Right atrium auricular region (tissue), 2 donors: ENCODE data around the gene LRP6. TPM values are rescaled to one million over a fixed set of nuclear protein-coding genes. Genes with fewer than 3 reads are reported as not detected.

ENCODE experiments used
- DNase-seq: peaks from one replicate; pipeline ENCODE4 v3.0.0-alpha.2; 2019; ENCODE audit warnings: low spot score
- H3K27ac ChIP-seq, 2 donors: fragments of 200-600 bp; sonication (generic); 1 replicate in 1 of 2; 2 replicates in 1 of 2; pipeline ENCODE4 v1.5.1; 2016 to 2019
- H3K27me3 ChIP-seq, 2 donors: fragments of 200-600 bp; sonication (generic); one replicate each; pipeline versions ENCODE4 v1.5.1 to v1.6.0; 2017 to 2019
- H3K36me3 ChIP-seq: fragments of 200-600 bp; sonication (generic); one replicate; pipeline ENCODE4 v1.5.1; 2016
- H3K4me1 ChIP-seq, 2 donors: fragments of 200-600 bp; sonication (generic); one replicate each; pipeline versions ENCODE4 v1.5.1 to v1.6.0; 2017 to 2019
- H3K4me3 ChIP-seq, 2 donors: fragments of 200-600 bp; sonication (generic); 1 replicate in 1 of 2; 2 replicates in 1 of 2; pipeline ENCODE4 v1.5.1; 2017 to 2019; ENCODE audit warnings: mild to moderate bottlenecking in 1 of 2, moderate library complexity in 1 of 2
- H3K9me3 ChIP-seq, 2 donors: fragments of 200-600 bp; sonication (generic); one replicate each; pipeline ENCODE4 v1.5.1; 2019
- total RNA-seq, 2 donors: library from RNA; depleted of rRNA; stranded (reverse); fragments of >200 nt; gene quantifications; one replicate each; pipeline ENCODE4 v1.1.0, GENCODE V29; 2016
- TF ChIP-seq, protein P1 (sequence below), 2 donors: fragments of 200-600 bp; sonication (generic); IDR thresholded peaks; one replicate each; pipeline ENCODE4 v1.5.1; 2019; ENCODE audit warnings: antibody characterized with exemption in 2 of 2

The LRP6 gene
- total RNA-seq, 2 donors from 2014 or later, result 16.5 to 21.3 TPM

DNA sequence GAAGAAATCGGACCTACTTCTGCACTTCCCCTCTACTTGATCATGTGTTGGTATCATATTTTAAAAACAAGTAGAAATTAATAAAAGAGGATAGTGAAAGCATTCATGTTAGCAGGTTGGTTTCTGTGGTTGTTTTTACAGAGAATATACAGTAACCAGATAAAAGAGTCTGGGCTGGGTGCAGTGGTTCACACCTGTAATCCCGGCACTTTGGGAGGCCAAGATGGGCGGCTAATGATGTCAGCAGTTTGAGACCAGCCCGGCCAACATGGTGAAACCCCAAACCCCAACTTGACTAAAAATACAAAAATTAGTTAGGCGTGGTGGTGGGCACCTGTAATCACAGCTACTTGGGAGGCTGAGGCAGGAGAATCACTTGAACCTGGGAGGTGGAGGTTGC is 55.9 kb downstream of the LRP6 start:
- TF ChIP-seq, protein P1, sequence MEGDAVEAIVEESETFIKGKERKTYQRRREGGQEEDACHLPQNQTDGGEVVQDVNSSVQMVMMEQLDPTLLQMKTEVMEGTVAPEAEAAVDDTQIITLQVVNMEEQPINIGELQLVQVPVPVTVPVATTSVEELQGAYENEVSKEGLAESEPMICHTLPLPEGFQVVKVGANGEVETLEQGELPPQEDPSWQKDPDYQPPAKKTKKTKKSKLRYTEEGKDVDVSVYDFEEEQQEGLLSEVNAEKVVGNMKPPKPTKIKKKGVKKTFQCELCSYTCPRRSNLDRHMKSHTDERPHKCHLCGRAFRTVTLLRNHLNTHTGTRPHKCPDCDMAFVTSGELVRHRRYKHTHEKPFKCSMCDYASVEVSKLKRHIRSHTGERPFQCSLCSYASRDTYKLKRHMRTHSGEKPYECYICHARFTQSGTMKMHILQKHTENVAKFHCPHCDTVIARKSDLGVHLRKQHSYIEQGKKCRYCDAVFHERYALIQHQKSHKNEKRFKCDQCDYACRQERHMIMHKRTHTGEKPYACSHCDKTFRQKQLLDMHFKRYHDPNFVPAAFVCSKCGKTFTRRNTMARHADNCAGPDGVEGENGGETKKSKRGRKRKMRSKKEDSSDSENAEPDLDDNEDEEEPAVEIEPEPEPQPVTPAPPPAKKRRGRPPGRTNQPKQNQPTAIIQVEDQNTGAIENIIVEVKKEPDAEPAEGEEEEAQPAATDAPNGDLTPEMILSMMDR (IDR thresholded peaks at IDR 0.05), result no peak

DNA sequence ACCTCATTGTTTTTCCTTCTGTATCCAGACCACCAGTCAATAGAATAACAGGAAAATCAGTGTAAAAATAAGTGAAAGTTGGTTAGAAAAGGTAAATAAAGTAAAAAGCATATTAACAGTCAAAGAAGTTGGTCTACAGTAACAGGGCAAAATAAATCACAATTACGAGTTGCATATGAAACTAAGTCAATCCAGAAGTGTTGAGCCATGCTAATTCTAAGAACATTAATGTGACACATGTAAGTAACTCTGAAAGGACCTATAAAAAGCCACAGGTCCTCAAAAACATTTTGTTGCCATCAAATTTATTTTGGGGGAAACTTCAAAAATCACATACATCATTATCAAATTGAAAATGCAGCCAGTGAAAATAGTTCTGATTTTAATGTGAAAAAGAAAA is 56.4 kb downstream of the LRP6 start:
- peaks cover 0 to 4% of the 10 kb centered on the region in 2 donors for H3K4me1 ChIP-seq
- no peak overlapping the region for H3K27ac ChIP-seq
- TF ChIP-seq, protein P1 (IDR thresholded peaks at IDR 0.05), result no peak
- H3K36me3 ChIP-seq, result no peaks in the 10 kb centered on the region
- no peaks in the 10 kb centered on the region for H3K9me3 ChIP-seq
- no peak for DNase-seq
- no peaks in the 10 kb centered on the region for H3K27me3 ChIP-seq
- no peak overlapping the region for H3K4me3 ChIP-seq

More for the DNA sequence above, 55.9 kb downstream of the LRP6 start:
- DNase-seq, result no peak
- Histone ChIP-seq H3K9me3 (no peaks in the 10 kb centered on the region), H3K27me3 (no peaks in the 10 kb centered on the region), H3K27ac (no peak overlapping the region), H3K36me3 (no peaks in the 10 kb centered on the region), H3K4me3 (no peak overlapping the region), H3K4me1 (peaks cover 0 to 4% of the 10 kb centered on the region in 2 donors)

DNA sequence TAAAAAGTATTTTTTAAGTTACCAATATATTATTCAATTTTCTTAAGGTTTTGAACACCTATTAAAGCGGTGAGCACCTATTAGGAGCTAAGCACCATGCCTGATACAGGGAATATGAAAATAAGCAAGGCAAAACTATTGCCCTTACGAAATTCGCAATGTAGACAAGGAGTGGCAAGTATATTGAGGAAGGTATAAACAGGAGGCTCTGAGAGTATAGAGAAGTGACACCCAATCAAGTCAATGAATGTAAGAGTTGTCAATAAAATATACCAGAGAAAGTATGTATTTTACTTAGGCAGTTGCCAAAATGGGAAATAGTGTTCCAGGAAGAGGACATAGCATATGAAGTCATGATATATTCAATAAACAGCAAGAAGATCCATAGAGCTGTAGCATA is 57.2 kb downstream of the LRP6 start:
- Histone ChIP-seq H3K4me1 (peaks cover 0 to 4% of the 10 kb centered on the region in 2 donors), H3K27me3 (no peaks in the 10 kb centered on the region), H3K4me3 (no peak overlapping the region), H3K36me3 (no peaks in the 10 kb centered on the region), H3K9me3 (no peaks in the 10 kb centered on the region), H3K27ac (no peak overlapping the region)
- DNase-seq, result no peak
- TF ChIP-seq, protein P1 (IDR thresholded peaks at IDR 0.05), result no peak

DNA sequence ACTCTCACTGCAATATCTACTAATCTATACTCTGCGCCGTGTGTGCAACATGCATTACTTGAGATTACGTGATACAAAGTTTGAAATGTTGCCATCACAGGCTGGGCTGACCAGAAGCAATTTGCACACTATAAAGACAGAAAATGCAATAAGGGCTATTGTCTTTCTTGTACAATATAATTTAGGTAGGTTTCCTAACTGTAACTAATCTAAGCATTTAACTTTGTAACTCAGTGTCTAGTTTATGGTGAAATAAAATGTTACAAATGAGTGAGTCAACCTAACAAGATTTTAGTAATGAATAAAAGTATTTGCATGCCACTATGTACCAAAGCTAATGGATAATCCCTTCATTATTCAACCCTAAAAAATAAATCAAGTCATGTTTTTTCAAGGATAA is 57.8 kb downstream of the LRP6 start:
- Histone ChIP-seq H3K27ac (no peak overlapping the region), H3K4me3 (no peak overlapping the region), H3K4me1 (peaks cover 0 to 3% of the 10 kb centered on the region in 2 donors), H3K27me3 (no peaks in the 10 kb centered on the region), H3K36me3 (no peaks in the 10 kb centered on the region), H3K9me3 (no peaks in the 10 kb centered on the region)
- DNase-seq, result no peak
- TF ChIP-seq, protein P1 (IDR thresholded peaks at IDR 0.05), result no peak

DNA sequence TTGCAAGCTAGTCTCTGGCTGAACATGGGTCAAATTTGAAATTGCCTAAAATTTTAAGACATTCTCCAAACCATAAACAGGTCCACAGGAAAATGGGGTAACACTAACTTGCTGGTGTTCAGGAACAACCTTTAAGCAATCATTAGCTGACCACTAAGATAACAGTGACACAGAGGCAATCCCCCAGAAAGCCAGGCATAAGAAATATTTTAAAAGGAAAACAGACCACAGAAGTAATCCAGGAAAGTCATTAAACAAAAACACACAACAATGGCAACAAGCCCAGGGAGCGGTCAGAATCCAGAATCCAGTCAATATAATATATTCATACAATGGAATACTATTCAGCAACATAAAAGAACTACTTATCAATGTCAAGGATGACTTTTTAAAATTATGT is 59.1 kb downstream of the LRP6 start:
- H3K9me3 ChIP-seq, result no peaks in the 10 kb centered on the region
- no peaks in the 10 kb centered on the region for H3K36me3 ChIP-seq
- H3K4me3 ChIP-seq, result no peak overlapping the region
- no peak for DNase-seq
- H3K27ac ChIP-seq, result no peak overlapping the region
- H3K4me1 ChIP-seq, result no peaks in the 10 kb centered on the region
- no peaks in the 10 kb centered on the region for H3K27me3 ChIP-seq
- TF ChIP-seq, protein P1 (IDR thresholded peaks at IDR 0.05), result no peak

DNA sequence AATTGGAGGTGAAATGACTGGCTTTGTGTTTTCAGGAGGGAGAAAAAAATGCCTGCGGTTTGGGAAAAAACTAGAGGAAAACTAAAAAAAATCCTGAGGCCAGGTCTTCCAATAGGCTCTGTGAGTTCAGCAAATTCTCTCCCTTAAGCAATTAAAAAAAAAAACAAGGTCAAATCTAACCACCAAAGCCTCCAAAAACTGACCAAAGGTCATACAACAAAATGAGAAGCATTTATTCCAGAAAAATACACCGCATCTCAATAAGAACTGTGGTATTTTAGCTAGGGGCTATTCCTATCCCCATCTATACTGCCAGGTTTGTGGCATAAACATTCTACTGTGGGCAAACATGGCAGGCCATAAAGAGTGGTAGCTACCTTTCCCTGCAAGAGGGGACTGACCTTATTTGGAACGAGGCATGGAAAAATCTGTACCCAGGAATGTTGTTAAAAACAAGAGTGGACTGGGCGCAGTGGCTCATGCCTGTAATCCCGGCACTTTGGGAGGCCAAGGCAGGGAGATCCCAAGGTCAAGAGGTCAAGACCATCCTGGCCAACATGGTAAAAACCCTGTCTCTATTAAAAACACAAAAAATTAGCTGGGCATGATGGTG is 60.0 kb downstream of the LRP6 start:
- Histone ChIP-seq H3K27ac (no peak overlapping the region), H3K4me1 (no peaks in the 10 kb centered on the region), H3K9me3 (no peaks in the 10 kb centered on the region), H3K36me3 (no peaks in the 10 kb centered on the region), H3K27me3 (no peaks in the 10 kb centered on the region), H3K4me3 (no peak overlapping the region)
- DNase-seq, result no peak
- TF ChIP-seq, protein P1 (IDR thresholded peaks at IDR 0.05), result no peak
